Measurements from ENCODE around the gene RSPRY1. TPM values are rescaled to one million over a fixed set of nuclear protein-coding genes. Genes with fewer than 3 reads are reported as not detected.

RSPRY1 gene
- total RNA-seq, 1 donor: 64.8 TPM

- H3K4me3 ChIP-seq (ENCODE audit: low read depth, low read length): no peak overlapping the region
- TF ChIP-seq, protein P1, sequence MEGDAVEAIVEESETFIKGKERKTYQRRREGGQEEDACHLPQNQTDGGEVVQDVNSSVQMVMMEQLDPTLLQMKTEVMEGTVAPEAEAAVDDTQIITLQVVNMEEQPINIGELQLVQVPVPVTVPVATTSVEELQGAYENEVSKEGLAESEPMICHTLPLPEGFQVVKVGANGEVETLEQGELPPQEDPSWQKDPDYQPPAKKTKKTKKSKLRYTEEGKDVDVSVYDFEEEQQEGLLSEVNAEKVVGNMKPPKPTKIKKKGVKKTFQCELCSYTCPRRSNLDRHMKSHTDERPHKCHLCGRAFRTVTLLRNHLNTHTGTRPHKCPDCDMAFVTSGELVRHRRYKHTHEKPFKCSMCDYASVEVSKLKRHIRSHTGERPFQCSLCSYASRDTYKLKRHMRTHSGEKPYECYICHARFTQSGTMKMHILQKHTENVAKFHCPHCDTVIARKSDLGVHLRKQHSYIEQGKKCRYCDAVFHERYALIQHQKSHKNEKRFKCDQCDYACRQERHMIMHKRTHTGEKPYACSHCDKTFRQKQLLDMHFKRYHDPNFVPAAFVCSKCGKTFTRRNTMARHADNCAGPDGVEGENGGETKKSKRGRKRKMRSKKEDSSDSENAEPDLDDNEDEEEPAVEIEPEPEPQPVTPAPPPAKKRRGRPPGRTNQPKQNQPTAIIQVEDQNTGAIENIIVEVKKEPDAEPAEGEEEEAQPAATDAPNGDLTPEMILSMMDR (IDR thresholded peaks at IDR 0.05; ENCODE audit: insufficient read depth, low read depth, low read length): no peak
- DNase-seq (ENCODE audit: low read depth): no peak
Measured at GRCh38 chr16:57240851-57241250, 54.7 kb downstream of the RSPRY1 start.

DNA sequence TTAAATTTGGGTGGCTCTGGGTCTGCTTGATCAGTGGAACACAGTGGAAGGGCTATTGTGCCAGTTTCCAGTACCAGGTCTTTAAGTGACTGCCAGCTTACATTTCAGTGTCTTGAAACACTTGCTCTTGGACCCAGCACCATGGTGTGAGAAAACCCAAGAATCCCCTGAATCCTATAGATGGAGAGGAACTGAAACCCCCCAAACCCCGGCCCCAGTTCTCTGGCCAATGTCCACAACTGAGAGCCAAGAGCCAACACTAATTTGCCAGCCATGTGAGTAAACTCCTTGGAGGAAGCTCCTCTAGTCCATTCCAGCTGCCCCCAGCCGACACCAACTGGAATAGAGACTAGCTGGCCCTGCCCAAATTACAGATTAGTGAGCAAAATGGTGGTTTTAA, 56.5 kb downstream of the RSPRY1 start:
- TF ChIP-seq, protein P1 (IDR thresholded peaks at IDR 0.05; ENCODE audit: insufficient read depth, low read depth, low read length): no peak
- no peak overlapping the region for H3K4me3 ChIP-seq (ENCODE audit: low read depth, low read length)
- no peak for DNase-seq (ENCODE audit: low read depth)

DNA sequence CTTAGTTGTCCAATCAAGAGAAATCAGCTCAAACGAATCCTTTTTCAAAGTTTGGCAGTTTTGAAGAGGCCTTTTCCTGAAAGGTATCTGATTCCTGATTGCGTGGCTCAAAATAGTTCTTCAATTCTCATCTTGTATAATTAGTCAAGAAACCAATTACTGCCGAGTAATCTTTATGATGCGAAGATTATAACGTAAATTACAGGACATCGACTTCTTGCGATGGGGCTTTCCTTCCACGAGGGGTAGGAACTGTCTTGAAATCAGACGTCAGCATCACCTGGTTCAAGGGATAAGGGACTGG, 58.3 kb downstream of the RSPRY1 start:
- H3K4me3 ChIP-seq (ENCODE audit: low read depth, low read length): peak overlapping the region; percentile 66
- no peak for DNase-seq (ENCODE audit: low read depth)
- TF ChIP-seq, protein P1 (IDR thresholded peaks at IDR 0.05; ENCODE audit: insufficient read depth, low read depth, low read length): no peak

GRCh38 chr16:57244767-57245471, 58.8 kb downstream of the RSPRY1 start, which contains the start of gene ARL2BP:
ARL2BP (plus strand) TSS chr16:57245259; CDS start chr16:57245368, 109 bp downstream.
- TF ChIP-seq, protein P1 (IDR thresholded peaks at IDR 0.05; ENCODE audit: insufficient read depth, low read depth, low read length): no peak
- peak within 1 kb of the TSS; percentile 79 for H3K4me3 ChIP-seq (ENCODE audit: low read depth, low read length)
- DNase-seq (ENCODE audit: low read depth): peak; percentile 98

GRCh38 chr16:57245472-57246113, 59.5 kb downstream of the RSPRY1 start:
- peak overlapping the region; percentile 79 for H3K4me3 ChIP-seq (ENCODE audit: low read depth, low read length)
- no peak for DNase-seq (ENCODE audit: low read depth)
- TF ChIP-seq, protein P1 (IDR thresholded peaks at IDR 0.05; ENCODE audit: insufficient read depth, low read depth, low read length): no peak

GRCh38 chr16:57251352-57251751, 65.2 kb downstream of the RSPRY1 start:
- DNase-seq (ENCODE audit: low read depth): no peak
- TF ChIP-seq, protein P1 (IDR thresholded peaks at IDR 0.05; ENCODE audit: insufficient read depth, low read depth, low read length): no peak

More at GRCh38 chr16:57251352-57251751, 65.2 kb downstream of the RSPRY1 start:
- H3K4me3 ChIP-seq (ENCODE audit: low read depth, low read length): no peak overlapping the region
